ENCODE data around the gene CERK. TPM values are rescaled to one million over a fixed set of nuclear protein-coding genes. Genes with fewer than 3 reads are reported as not detected.
"Not testable (repeated sequence)": the region's sequence is repeated elsewhere in the genome, so short reads cannot be mapped to it uniquely, and the experiment has no call there.

The CERK gene
- total and polyA plus RNA-seq, 7 experiments from 2014 or later: 40.4 to 138 (median 67.5) TPM

- peaks cover 0 to 14% (median 0%) of the 10 kb centered on the region in 3 experiments for H3K36me3 ChIP-seq (ENCODE audit: control insufficient read depth in 2 of 3, insufficient read depth in 3 of 3, low read length in 3 of 3)
- H3K4me1 ChIP-seq (ENCODE audit: control insufficient read depth in 2 of 2, insufficient read depth in 2 of 2, low read length in 2 of 2): peaks cover 57% of the 10 kb centered on the region in 2 donors
- Mint-ChIP-seq H3K4me1 (peaks cover 47 to 77% (median 67%) of the 10 kb centered on the region in 7 donors), H3K36me3 (peaks cover 0 to 17% (median 7%) of the 10 kb centered on the region in 5 donors), H3K4me3 (peak overlapping the region; percentile 97 to 100 (median 99)), H3K27me3 (no peaks in the 10 kb centered on the region), H3K9me3 (no peaks in the 10 kb centered on the region), H3K27ac (peak overlapping the region; percentile 80 to 99 (median 96))
- ATAC-seq (peak; percentile 26), DNase-seq (peak in 7 of 9 donors; percentile 34 to 62 (median 48))
- no peaks in the 10 kb centered on the region for H3K27me3 ChIP-seq (ENCODE audit: control insufficient read depth in 2 of 2, insufficient read depth in 2 of 2, low read length in 2 of 2)
- peak overlapping the region; percentile 86 for H3K27ac ChIP-seq (ENCODE audit: low read depth, low read length)
- POLR2A ChIA-PET: interaction anchor here (0.5 to 5.1 kb wide), 9 partner anchors 15 to 363 kb away, joined by 3 to 54 read pairs (median 4); partner anchors contain the start of gene TBC1D22A
- peak overlapping the region; percentile 82 for H3K4me3 ChIP-seq (ENCODE audit: low read length)
- H3K9me3 ChIP-seq (ENCODE audit: control insufficient read depth in 2 of 3, low read length in 3 of 3): no peaks in the 10 kb centered on the region
- CTCF ChIA-PET: interaction anchor here (0.8 to 2.9 kb wide), 3 partner anchors 66 to 594 kb away, joined by 3 to 16 read pairs (median 5); no protein-coding TSS in a partner anchor
- intact Hi-C loops (cut with micrococcal nuclease): loop anchor here (5.0 to 10.0 kb wide), 4 partner anchors 158 to 1490 kb away; partner anchors contain the start of genes ATXN10 (in 1 of the 2) and KIAA0930 (in 1 of the 2)
Measured at GRCh38 chr22:46734830-46735453, 3.1 kb downstream of the CERK start.

- ATAC-seq; H3K4me3 ChIP-seq (ENCODE audit: low read length); H3K9me3 ChIP-seq (ENCODE audit: control insufficient read depth in 2 of 3, low read length in 3 of 3); H3K27me3 Mint-ChIP-seq; H3K9me3 Mint-ChIP-seq; DNase-seq; H3K27me3 ChIP-seq (ENCODE audit: control insufficient read depth in 2 of 2, insufficient read depth in 2 of 2, low read length in 2 of 2): not testable (repeated sequence)
- Histone ChIP-seq H3K27ac (ENCODE audit: low read depth, low read length) (peak overlapping the region; percentile 86), H3K4me1 (ENCODE audit: control insufficient read depth in 2 of 2, insufficient read depth in 2 of 2, low read length in 2 of 2) (peaks cover 53 to 54% of the 10 kb centered on the region in 2 donors), H3K36me3 (ENCODE audit: control insufficient read depth in 2 of 3, insufficient read depth in 3 of 3, low read length in 3 of 3) (peaks cover 0 to 14% (median 0%) of the 10 kb centered on the region in 3 experiments)
- peaks cover 47 to 77% (median 69%) of the 10 kb centered on the region in 7 donors for H3K4me1 Mint-ChIP-seq
- ChIA-PET POLR2A (interaction anchor here (0.7 to 5.1 kb wide), 4 partner anchors 15 to 64 kb away, joined by 3 to 54 read pairs (median 6); no protein-coding TSS in a partner anchor), CTCF (interaction anchor here (0.8 to 2.9 kb wide), 2 partner anchors 24 to 69 kb away, joined by 3 to 16 read pairs; no protein-coding TSS in a partner anchor)
- peak overlapping the region; percentile 9 to 99 (median 96) for H3K27ac Mint-ChIP-seq
- peaks cover 0 to 17% (median 7%) of the 10 kb centered on the region in 5 donors for H3K36me3 Mint-ChIP-seq
- H3K4me3 Mint-ChIP-seq: peak overlapping the region; percentile 45 to 100 (median 99)
- intact Hi-C loops (cut with micrococcal nuclease): loop anchor here (10.0 kb wide), 2 partner anchors 1059 to 1489 kb away; partner anchors contain the start of genes ATXN10 (in 1 of the 2) and KIAA0930 (in 1 of the 2)
Measured at GRCh38 chr22:46734213-46734722, 3.8 kb downstream of the CERK start.

- CTCF ChIA-PET: no interaction called here
- ATAC-seq: no peak
- H3K27ac ChIP-seq (ENCODE audit: low read depth, low read length): no peak overlapping the region
Measured at GRCh38 chr22:46732513-46732912, 5.5 kb downstream of the CERK start.

GRCh38 chr22:46732041-46732379, 6.0 kb downstream of the CERK start:
- H3K27me3 Mint-ChIP-seq: no peaks in the 10 kb centered on the region
- Histone ChIP-seq H3K4me1 (ENCODE audit: control insufficient read depth in 2 of 2, insufficient read depth in 2 of 2, low read length in 2 of 2) (peaks cover 46% of the 10 kb centered on the region in 2 donors), H3K36me3 (ENCODE audit: control insufficient read depth in 2 of 3, insufficient read depth in 3 of 3, low read length in 3 of 3) (peaks cover 0 to 35% (median 1%) of the 10 kb centered on the region in 3 experiments), H3K4me3 (ENCODE audit: low read length) (no peak overlapping the region), H3K27ac (ENCODE audit: low read depth, low read length) (no peak overlapping the region), H3K9me3 (ENCODE audit: control insufficient read depth in 2 of 3, low read length in 3 of 3) (no peaks in the 10 kb centered on the region), H3K27me3 (ENCODE audit: control insufficient read depth in 2 of 2, insufficient read depth in 2 of 2, low read length in 2 of 2) (no peaks in the 10 kb centered on the region)
- no peaks in the 10 kb centered on the region for H3K9me3 Mint-ChIP-seq
- peak overlapping the region in 3 of 10 donors; percentile 47 to 60 (median 51) for H3K4me3 Mint-ChIP-seq
- peaks cover 42 to 75% (median 68%) of the 10 kb centered on the region in 7 donors for H3K4me1 Mint-ChIP-seq
- H3K36me3 Mint-ChIP-seq: peaks cover 0 to 15% (median 8%) of the 10 kb centered on the region in 5 donors
- POLR2A ChIA-PET: interaction anchor here (2.1 kb wide), 1 partner anchor 31 kb away, joined by 10 read pairs; the partner anchor contains the start of gene TBC1D22A
- CTCF ChIA-PET: no interaction called here
- ATAC-seq (no peak), DNase-seq (no peak)
- intact Hi-C loops (cut with micrococcal nuclease): loop anchor here (10.0 kb wide), 2 partner anchors 1057 to 1487 kb away; partner anchors contain the start of genes ATXN10 (in 1 of the 2) and KIAA0930 (in 1 of the 2)
- peak overlapping the region in 6 of 9 donors; percentile 36 to 87 (median 75) for H3K27ac Mint-ChIP-seq

More at GRCh38 chr22:46732513-46732912, 5.5 kb downstream of the CERK start:
- Histone ChIP-seq H3K4me1 (ENCODE audit: control insufficient read depth in 2 of 2, insufficient read depth in 2 of 2, low read length in 2 of 2) (peaks cover 46% of the 10 kb centered on the region in 2 donors), H3K27me3 (ENCODE audit: control insufficient read depth in 2 of 2, insufficient read depth in 2 of 2, low read length in 2 of 2) (no peaks in the 10 kb centered on the region), H3K4me3 (ENCODE audit: low read length) (no peak overlapping the region), H3K9me3 (ENCODE audit: control insufficient read depth in 2 of 3, low read length in 3 of 3) (no peaks in the 10 kb centered on the region), H3K36me3 (ENCODE audit: control insufficient read depth in 2 of 3, insufficient read depth in 3 of 3, low read length in 3 of 3) (peaks cover 0 to 30% (median 0%) of the 10 kb centered on the region in 3 experiments)
- no peak for DNase-seq
- Mint-ChIP-seq H3K27me3 (no peaks in the 10 kb centered on the region), H3K9me3 (no peaks in the 10 kb centered on the region), H3K4me3 (peak overlapping the region in 2 of 10 donors; percentile 11 to 21), H3K27ac (peak overlapping the region in 5 of 9 donors; percentile 19 to 52 (median 43)), H3K36me3 (peaks cover 0 to 17% (median 7%) of the 10 kb centered on the region in 5 donors), H3K4me1 (peaks cover 45 to 80% (median 69%) of the 10 kb centered on the region in 7 donors)
- intact Hi-C loops (cut with micrococcal nuclease): loop anchor here (10.0 kb wide), 2 partner anchors 1058 to 1488 kb away; partner anchors contain the start of genes ATXN10 (in 1 of the 2) and KIAA0930 (in 1 of the 2)
- POLR2A ChIA-PET: interaction anchor here (0.9 to 5.1 kb wide), 3 partner anchors 12 to 31 kb away, joined by 3 to 54 read pairs (median 10); partner anchors contain the start of gene TBC1D22A

- DNase-seq (no peak), ATAC-seq (no peak)
- peaks cover 0 to 11% (median 9%) of the 10 kb centered on the region in 5 donors for H3K36me3 Mint-ChIP-seq
- Histone ChIP-seq H3K4me1 (ENCODE audit: control insufficient read depth in 2 of 2, insufficient read depth in 2 of 2, low read length in 2 of 2) (peaks cover 40 to 41% of the 10 kb centered on the region in 2 donors), H3K4me3 (ENCODE audit: low read length) (no peak overlapping the region), H3K36me3 (ENCODE audit: control insufficient read depth in 2 of 3, insufficient read depth in 3 of 3, low read length in 3 of 3) (peaks cover 0 to 38% (median 2%) of the 10 kb centered on the region in 3 experiments), H3K27me3 (ENCODE audit: control insufficient read depth in 2 of 2, insufficient read depth in 2 of 2, low read length in 2 of 2) (no peaks in the 10 kb centered on the region), H3K9me3 (ENCODE audit: control insufficient read depth in 2 of 3, low read length in 3 of 3) (no peaks in the 10 kb centered on the region), H3K27ac (ENCODE audit: low read depth, low read length) (peak overlapping the region; percentile 3)
- H3K4me1 Mint-ChIP-seq: peaks cover 38 to 70% (median 67%) of the 10 kb centered on the region in 7 donors
- intact Hi-C loops (cut with micrococcal nuclease): loop anchor here (10.0 kb wide), 2 partner anchors 1057 to 1487 kb away; partner anchors contain the start of genes ATXN10 (in 1 of the 2) and KIAA0930 (in 1 of the 2)
- POLR2A ChIA-PET: interaction anchor here (1.3 kb wide), 1 partner anchor 32 kb away, joined by 3 read pairs; the partner anchor contains the start of gene TBC1D22A
- H3K9me3 Mint-ChIP-seq: no peaks in the 10 kb centered on the region
- no peaks in the 10 kb centered on the region for H3K27me3 Mint-ChIP-seq
- peak overlapping the region in 7 of 10 donors; percentile 0 to 60 (median 47) for H3K4me3 Mint-ChIP-seq
- peak overlapping the region in 7 of 9 donors; percentile 29 to 87 (median 71) for H3K27ac Mint-ChIP-seq
- CTCF ChIA-PET: no interaction called here
Measured at GRCh38 chr22:46731246-46732040, 6.6 kb downstream of the CERK start.

All from naive thymus-derived CD4-positive, alpha-beta T cell (primary cell).